Measurements from ENCODE around the gene PLCB4.
A peak's percentile ranks its signal among the peaks of the same experiment; 100 is the strongest.

PLCB4 gene

GRCh38 chr20:9200620-9201019, 131.7 kb downstream of the PLCB4 start:
- DNase-seq (ENCODE audit: low read depth, low spot score), result no peak
- H3K4me3 ChIP-seq (ENCODE audit: low read length), result no peak overlapping the region

GRCh38 chr20:9202420-9203080, 133.7 kb downstream of the PLCB4 start:
- no peak for DNase-seq (ENCODE audit: low read depth, low spot score)
- H3K4me3 ChIP-seq (ENCODE audit: low read length), result no peak overlapping the region

DNA sequence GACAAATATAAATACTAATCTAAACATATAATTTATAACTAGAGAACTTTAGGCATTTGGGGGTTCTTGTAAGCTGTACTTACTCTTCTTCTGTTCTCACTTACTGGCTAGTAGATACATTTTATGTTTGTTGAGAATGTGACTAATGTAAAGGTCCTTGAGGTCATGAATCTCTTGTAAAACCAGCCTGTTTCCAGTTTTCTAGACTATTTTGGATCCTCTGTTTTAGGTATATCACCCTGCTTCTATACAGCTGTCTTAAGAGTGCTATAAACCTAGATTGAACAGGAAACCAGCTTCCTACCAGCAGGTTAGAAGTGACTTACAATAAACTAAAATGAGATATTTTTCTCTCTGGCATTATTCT, 134.2 kb downstream of the PLCB4 start:
- no peak overlapping the region for H3K4me3 ChIP-seq (ENCODE audit: low read length)
- DNase-seq (ENCODE audit: low read depth, low spot score), result no peak

DNA sequence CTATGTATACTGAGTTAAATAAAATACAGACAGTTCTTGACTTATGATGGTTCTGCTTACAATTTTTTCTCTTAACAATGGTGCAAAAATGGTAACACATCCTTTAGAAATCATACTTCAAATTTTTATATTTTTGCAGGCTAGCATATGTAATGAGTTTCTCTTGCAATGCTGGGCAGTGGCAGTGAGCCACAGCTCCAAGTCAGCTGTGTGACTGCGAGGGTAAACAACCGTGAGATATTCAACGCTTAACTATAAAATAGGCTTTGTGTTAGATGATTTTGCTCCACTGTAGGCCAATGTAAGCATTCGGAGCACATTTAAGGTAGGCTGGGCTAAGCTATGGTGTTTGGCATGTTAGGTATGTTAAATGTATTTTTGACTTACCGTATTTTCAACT, 136.1 kb downstream of the PLCB4 start:
- DNase-seq (ENCODE audit: low read depth, low spot score), result no peak
- H3K4me3 ChIP-seq (ENCODE audit: low read length), result no peak overlapping the region

- DNase-seq (ENCODE audit: low read depth, low spot score), result no peak
Measured at GRCh38 chr20:9206486-9206885, 137.6 kb downstream of the PLCB4 start.

GRCh38 chr20:9207253-9207652, 138.4 kb downstream of the PLCB4 start:
- no peak overlapping the region for H3K4me3 ChIP-seq (ENCODE audit: low read length)
- DNase-seq (ENCODE audit: low read depth, low spot score), result no peak

More at GRCh38 chr20:9206486-9206885, 137.6 kb downstream of the PLCB4 start:
- no peak overlapping the region for H3K4me3 ChIP-seq (ENCODE audit: low read length)

GRCh38 chr20:9210356-9210755, 141.5 kb downstream of the PLCB4 start:
- no peak overlapping the region for H3K4me3 ChIP-seq (ENCODE audit: low read length)
- DNase-seq (ENCODE audit: low read depth, low spot score), result no peak

GRCh38 chr20:9211016-9211760, 142.3 kb downstream of the PLCB4 start:
- DNase-seq (ENCODE audit: low read depth, low spot score), result no peak
- H3K4me3 ChIP-seq (ENCODE audit: low read length), result no peak overlapping the region

- DNase-seq (ENCODE audit: low read depth, low spot score), result no peak
- no peak overlapping the region for H3K4me3 ChIP-seq (ENCODE audit: low read length)
Measured at GRCh38 chr20:9212735-9213134, 143.8 kb downstream of the PLCB4 start.

- no peak overlapping the region for H3K4me3 ChIP-seq (ENCODE audit: low read length)
- no peak for DNase-seq (ENCODE audit: low read depth, low spot score)
Measured at GRCh38 chr20:9214685-9215084, 145.8 kb downstream of the PLCB4 start.

- H3K4me3 ChIP-seq (ENCODE audit: low read length), result no peak overlapping the region
- peak; percentile 5 for DNase-seq (ENCODE audit: low read depth, low spot score)
Measured at GRCh38 chr20:9215539-9215938, 146.7 kb downstream of the PLCB4 start.

GRCh38 chr20:9218531-9218961, 149.7 kb downstream of the PLCB4 start:
- no peak for DNase-seq (ENCODE audit: low read depth, low spot score)
- H3K4me3 ChIP-seq (ENCODE audit: low read length), result no peak overlapping the region

DNA sequence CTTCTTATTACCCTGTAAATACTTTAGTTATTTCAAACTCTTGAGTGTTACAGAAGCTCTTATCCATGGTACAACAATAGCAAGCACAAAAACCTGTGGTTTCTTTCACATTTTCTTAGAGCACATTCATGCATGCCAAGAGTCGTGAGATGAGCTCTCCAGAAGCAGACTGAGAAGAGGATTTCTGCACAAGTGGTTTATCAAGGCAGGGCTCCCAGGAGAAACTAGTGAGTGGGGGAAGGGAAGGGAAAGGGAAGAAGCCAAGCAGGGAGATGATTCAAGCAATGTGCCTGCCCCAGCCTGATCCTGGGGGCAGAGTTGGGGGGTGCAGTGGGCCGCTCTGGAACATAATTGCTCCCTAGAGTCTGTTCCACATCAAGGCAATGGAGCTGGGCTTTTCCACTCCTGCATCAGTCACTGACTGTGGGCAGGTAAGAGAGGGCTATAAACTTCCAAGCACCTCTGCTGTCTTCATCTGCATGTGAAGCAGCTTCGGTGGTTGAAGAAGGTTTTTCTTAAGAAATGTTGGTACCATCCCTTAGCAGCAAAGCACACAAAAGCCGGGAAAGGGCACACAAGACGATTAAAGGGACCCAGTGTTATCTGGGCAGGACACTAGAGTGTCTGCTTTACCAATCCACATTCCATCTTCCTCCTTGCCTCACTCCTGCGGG, 152.1 kb downstream of the PLCB4 start:
- H3K4me3 ChIP-seq (ENCODE audit: low read length), result no peak overlapping the region
- no peak for DNase-seq (ENCODE audit: low read depth, low spot score)

GRCh38 chr20:9223296-9223695, 154.4 kb downstream of the PLCB4 start:
- DNase-seq (ENCODE audit: low read depth, low spot score), result no peak
- H3K4me3 ChIP-seq (ENCODE audit: low read length), result no peak overlapping the region

- no peak for DNase-seq (ENCODE audit: low read depth, low spot score)
- no peak overlapping the region for H3K4me3 ChIP-seq (ENCODE audit: low read length)
Measured at GRCh38 chr20:9225879-9226278, 157.0 kb downstream of the PLCB4 start.

DNA sequence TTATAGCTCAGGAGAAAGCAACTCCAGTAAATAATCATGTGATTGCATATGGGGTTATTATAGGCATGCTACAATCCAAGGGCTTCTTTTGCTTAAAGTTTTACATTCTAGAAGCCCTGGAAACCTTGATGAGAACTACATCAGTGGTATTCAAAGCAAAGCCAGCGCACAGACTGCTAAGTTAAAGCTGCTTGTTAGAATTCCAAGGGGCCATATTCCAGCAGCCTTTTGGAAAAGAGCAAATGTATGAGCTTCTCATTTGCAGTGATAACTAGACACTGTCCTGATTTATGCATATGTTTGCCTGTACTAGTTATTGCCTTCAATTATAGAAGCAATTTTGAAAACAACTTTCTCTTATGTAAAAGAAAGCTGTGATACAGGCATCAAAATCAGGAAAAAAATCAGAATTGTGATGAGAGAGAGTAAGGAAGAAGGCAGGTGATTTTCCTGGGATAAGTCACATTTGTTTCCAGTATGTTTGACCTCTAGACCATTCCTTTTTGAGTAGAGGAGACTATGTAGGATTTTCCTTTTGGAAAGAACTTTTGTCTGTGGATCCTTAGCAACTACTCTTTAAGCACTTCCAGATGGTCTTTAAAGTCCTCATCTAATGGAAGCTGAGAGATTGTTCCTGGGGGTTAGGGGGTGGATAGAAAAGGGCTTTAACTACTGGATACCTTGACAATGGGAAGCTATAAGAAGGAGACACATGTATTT, 159.2 kb downstream of the PLCB4 start:
- H3K4me3 ChIP-seq (ENCODE audit: low read length), result no peak overlapping the region
- DNase-seq (ENCODE audit: low read depth, low spot score), result no peak

DNA sequence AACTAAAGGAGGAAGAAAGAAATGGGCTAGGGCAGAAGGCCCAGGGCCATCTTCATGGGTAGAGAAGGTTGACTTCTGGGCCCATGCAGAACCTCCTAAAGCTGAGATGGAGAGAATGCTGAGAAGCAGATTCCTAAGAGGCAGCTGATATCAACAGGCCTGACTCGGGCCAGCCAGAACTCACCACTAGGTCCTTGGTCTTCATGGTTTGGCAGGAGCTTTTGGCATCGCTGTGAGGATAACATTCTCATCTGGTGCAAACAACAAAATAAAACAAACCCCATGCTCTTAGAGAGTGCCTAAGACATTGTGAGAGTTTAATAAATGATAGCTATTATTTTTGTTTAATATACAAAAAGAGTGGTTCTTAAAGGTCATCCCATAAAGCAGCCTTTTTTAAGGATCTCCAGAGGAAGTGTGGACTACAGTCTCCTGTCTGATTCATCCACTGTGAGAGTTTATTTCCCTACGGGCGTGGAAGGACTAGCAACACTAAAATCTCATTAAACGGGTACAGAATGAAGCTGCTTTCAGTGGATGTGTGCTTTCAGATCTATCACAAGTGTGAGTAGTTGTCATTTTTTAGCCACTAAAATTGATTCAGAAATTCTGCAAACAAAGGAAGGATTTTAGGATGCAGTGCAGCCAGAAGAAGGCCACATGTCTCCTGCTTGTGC, 160.0 kb downstream of the PLCB4 start:
- no peak for DNase-seq (ENCODE audit: low read depth, low spot score)

GRCh38 chr20:9230406-9230805, 161.5 kb downstream of the PLCB4 start:
- no peak for DNase-seq (ENCODE audit: low read depth, low spot score)
- H3K4me3 ChIP-seq (ENCODE audit: low read length), result no peak overlapping the region

More for the DNA sequence above, 160.0 kb downstream of the PLCB4 start:
- no peak overlapping the region for H3K4me3 ChIP-seq (ENCODE audit: low read length)

DNA sequence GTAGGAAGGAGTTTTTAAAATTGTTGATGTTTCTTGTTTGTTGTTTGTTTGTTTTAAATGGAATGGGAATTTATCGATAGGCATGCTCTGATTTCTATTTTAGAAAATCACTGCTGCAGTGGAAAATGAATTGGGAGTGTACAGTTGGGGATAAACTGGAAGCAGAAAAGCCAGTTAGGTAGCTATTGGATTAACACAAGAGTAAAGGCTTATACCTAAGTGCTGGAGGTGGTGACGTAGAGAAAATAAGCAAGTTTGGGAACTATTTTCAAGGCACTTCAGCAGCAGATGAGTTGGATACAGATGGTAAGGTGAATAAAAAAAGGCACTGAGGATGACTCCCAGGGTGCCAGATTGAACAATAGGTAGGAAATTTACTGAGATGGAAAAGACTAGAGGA, 164.9 kb downstream of the PLCB4 start:
- no peak overlapping the region for H3K4me3 ChIP-seq (ENCODE audit: low read length)
- DNase-seq (ENCODE audit: low read depth, low spot score), result no peak
